HCT116 (cell line): ENCODE data around the gene NXN. TPM values are rescaled to one million over a fixed set of nuclear protein-coding genes. Genes with fewer than 3 reads are reported as not detected.

Source experiments
- ATAC-seq: fragments of 200-7000 bp; cut with Tn5 transposase; 2 replicates; pipeline ENCODE4 v1.9.1; 2020; ENCODE audit warnings: mild to moderate bottlenecking, moderate library complexity
- BruUV-seq: library from RNA; stranded (reverse); fragments of 400-500 nt; replicated peaks from 2 replicates; lab custom pipeline; 2021; lab: Mats Ljungman, UMichigan
- CTCF ChIA-PET: fragments of 300-600 bp; sonication (Branson Sonifier 250); formaldehyde crosslinking; loops from one replicate; lab custom pipeline; 2021; ENCODE audit warnings: antibody characterized with exemption; lab: Charles Lee
- POLR2A ChIA-PET: fragments of 300-600, 350-600 bp; sonication (Branson Sonifier 250); formaldehyde crosslinking; loops from one replicate; lab custom pipeline; 2021; ENCODE audit warnings: antibody characterized with exemption; lab: Charles Lee
- RAD21 ChIA-PET, 2 experiments: fragments of 300-600 bp; sonication (Branson Sonifier 250); formaldehyde crosslinking; loops; one replicate each; lab custom pipeline; 2023; ENCODE audit warnings: low total read pairs in 2 of 2; ENCODE audit not compliant: uncharacterized antibody in 2 of 2, unreplicated experiment in 2 of 2, low non-redundant PET in 1 of 2; lab: Charles Lee
- DNase-seq: peaks from one replicate; pipeline ENCODE4 v3.0.0-alpha.2; 2010; ENCODE audit warnings: low read depth, low spot score
- H2AFZ ChIP-seq: fragments of 200-600 bp; shearing (Covaris generic), sonication (generic); 2 replicates; pipeline ENCODE4 v1.6.1; 2017; ENCODE audit warnings: low read depth, mixed run types, mixed read lengths, antibody characterized with exemption, low read length; ENCODE audit not compliant: poor library complexity, severe bottlenecking
- H3K27ac ChIP-seq: 2 replicates; pipeline ENCODE4 v1.5.1; 2012; ENCODE audit warnings: low read depth, low read length
- H3K27me3 ChIP-seq: fragments of 200-600 bp; sonication (generic); 2 replicates; pipeline ENCODE4 v1.6.1; 2016; ENCODE audit warnings: mixed run types, low read length, mixed read lengths; ENCODE audit not compliant: insufficient read depth
- H3K36me3 ChIP-seq, 2 experiments: fragments of 200-500 bp in 1 of 2; fragments of 200-600 bp in 1 of 2; sonication (Bioruptor generic) in 1 of 2; sonication (generic) in 1 of 2; 2 replicates each; pipeline versions ENCODE4 v1.5.1 to v1.6.1; 2014 to 2016; ENCODE audit warnings: low read length in 2 of 2, inconsistent platforms in 1 of 2, mixed read lengths in 1 of 2, mixed run types in 1 of 2; ENCODE audit not compliant: insufficient read depth in 2 of 2, control insufficient read depth in 1 of 2
- H3K4me1 ChIP-seq, 2 experiments: fragments of 200-600 bp in 1 of 2; sonication (generic) in 1 of 2; 2 replicates each; pipeline versions ENCODE4 v1.5.1 to v1.6.1; 2012 to 2017; ENCODE audit warnings: low read length in 2 of 2, inconsistent platforms in 1 of 2, mild to moderate bottlenecking in 1 of 2, mixed read lengths in 1 of 2, mixed run types in 1 of 2, moderate library complexity in 1 of 2; ENCODE audit not compliant: insufficient read depth in 2 of 2, control insufficient read depth in 1 of 2
- H3K4me2 ChIP-seq: fragments of 200-600 bp; sonication (generic); 2 replicates; pipeline ENCODE4 v1.6.1; 2017; ENCODE audit warnings: mixed run types, low read length, mixed read lengths
- H3K4me3 ChIP-seq, 2 experiments: fragments of 200-600 bp in 1 of 2; sonication (generic) in 1 of 2; replicated peaks in 1 of 2; 2 replicates each; pipeline ENCODE4 v1.5.1; 2011 to 2016; ENCODE audit warnings: low read length in 2 of 2, control low read depth in 1 of 2, low read depth in 1 of 2, mild to moderate bottlenecking in 1 of 2, mixed read lengths in 1 of 2, mixed run types in 1 of 2
- H3K79me2 ChIP-seq: fragments of 200-600 bp; sonication (generic); 2 replicates; pipeline ENCODE4 v1.6.1; 2017; ENCODE audit warnings: mild to moderate bottlenecking, mixed run types, low read length, moderate library complexity, mixed read lengths; ENCODE audit not compliant: insufficient read depth
- H3K9ac ChIP-seq: fragments of 200-600 bp; sonication (generic); 2 replicates; pipeline ENCODE4 v1.6.1; 2016; ENCODE audit warnings: low read length, mixed read lengths
- H3K9me2 ChIP-seq: fragments of 200-600 bp; sonication (generic), shearing (Covaris generic); 2 replicates; pipeline ENCODE4 v1.6.1; 2017; ENCODE audit warnings: mixed run types, mild to moderate bottlenecking, moderate library complexity; ENCODE audit not compliant: insufficient read depth
- H3K9me3 ChIP-seq, 2 experiments: fragments of 200-500 bp in 1 of 2; fragments of 200-600 bp in 1 of 2; sonication (Bioruptor generic) in 1 of 2; sonication (generic) in 1 of 2; 2 replicates each; pipeline ENCODE4 v1.6.1; 2014 to 2017; ENCODE audit warnings: low read length in 2 of 2, mixed read lengths in 2 of 2, inconsistent platforms in 1 of 2, low read depth in 1 of 2, mild to moderate bottlenecking in 1 of 2, mixed run types in 1 of 2, moderate library complexity in 1 of 2; ENCODE audit not compliant: control insufficient read depth in 1 of 2, insufficient read depth in 1 of 2
- H4K20me1 ChIP-seq: fragments of 200-600 bp; sonication (generic), shearing (Covaris generic); 2 replicates; pipeline ENCODE4 v1.6.1; 2017; ENCODE audit warnings: mixed run types, mild to moderate bottlenecking, moderate library complexity; ENCODE audit not compliant: insufficient read depth
- CBX3 ChIP-seq: IDR thresholded peaks from 2 replicates; pipeline ENCODE4 v1.6.1; 2012; ENCODE audit warnings: low read depth
- EZH2 ChIP-seq: fragments of 200-600 bp; sonication (generic); IDR thresholded peaks from 2 replicates; pipeline ENCODE4 v1.6.1; 2017; ENCODE audit warnings: antibody characterized with exemption, mixed run types
- FOSL1 ChIP-seq: IDR thresholded peaks from 2 replicates; pipeline ENCODE4 v1.6.1; 2012; ENCODE audit warnings: low read depth
- JUND ChIP-seq: IDR thresholded peaks from 2 replicates; pipeline ENCODE4 v1.6.1; 2012
- SIN3A ChIP-seq: IDR thresholded peaks from 2 replicates; pipeline ENCODE4 v1.6.1; 2012; ENCODE audit warnings: low read depth
- SP1 ChIP-seq: IDR thresholded peaks from 2 replicates; pipeline ENCODE4 v1.6.1; 2012; ENCODE audit warnings: low read depth
- SRF ChIP-seq: IDR thresholded peaks from 2 replicates; pipeline ENCODE4 v1.6.1; 2012; ENCODE audit warnings: low read depth
- ZFX ChIP-seq: fragments of 450-650 bp; IDR thresholded peaks from 2 replicates; pipeline ENCODE4 v1.6.1; 2017
- intact Hi-C: fragments of 100-400 bp; cut with micrococcal nuclease; formaldehyde crosslinking; loops from 2 replicates; pipeline ENCODE4 v1.10.0; 2022
- total RNA-seq: library from RNA; stranded (reverse); gene quantifications from one replicate; pipeline ENCODE4 v1.2.1, GENCODE V29; 2021; ENCODE audit not compliant: unreplicated experiment
- TF ChIP-seq, protein P1 (sequence below): IDR thresholded peaks from 2 replicates; pipeline ENCODE4 v1.6.1; 2011; ENCODE audit warnings: mild to moderate bottlenecking, low read length, moderate library complexity; ENCODE audit not compliant: insufficient replicate concordance; ENCODE audit errors: extremely low read depth

NXN gene
- total RNA-seq, 1 experiment from 2014 or later: 83.7 TPM

- H3K4me1 ChIP-seq: no peaks in the 10 kb centered on the region
- DNase-seq: no peak
- no peaks in the 10 kb centered on the region for H3K79me2 ChIP-seq
- no peaks in the 10 kb centered on the region for H3K27me3 ChIP-seq
- H3K9ac ChIP-seq: no peak overlapping the region
- ChIA-PET POLR2A (no interaction called here), CTCF (no interaction called here), RAD21 (no interaction called here)
- no peak overlapping the region for H3K27ac ChIP-seq
- no TSS peak for BruUV-seq
- H4K20me1 ChIP-seq: no peaks in the 10 kb centered on the region
- ATAC-seq: no peak
- TF ChIP-seq, protein P1, sequence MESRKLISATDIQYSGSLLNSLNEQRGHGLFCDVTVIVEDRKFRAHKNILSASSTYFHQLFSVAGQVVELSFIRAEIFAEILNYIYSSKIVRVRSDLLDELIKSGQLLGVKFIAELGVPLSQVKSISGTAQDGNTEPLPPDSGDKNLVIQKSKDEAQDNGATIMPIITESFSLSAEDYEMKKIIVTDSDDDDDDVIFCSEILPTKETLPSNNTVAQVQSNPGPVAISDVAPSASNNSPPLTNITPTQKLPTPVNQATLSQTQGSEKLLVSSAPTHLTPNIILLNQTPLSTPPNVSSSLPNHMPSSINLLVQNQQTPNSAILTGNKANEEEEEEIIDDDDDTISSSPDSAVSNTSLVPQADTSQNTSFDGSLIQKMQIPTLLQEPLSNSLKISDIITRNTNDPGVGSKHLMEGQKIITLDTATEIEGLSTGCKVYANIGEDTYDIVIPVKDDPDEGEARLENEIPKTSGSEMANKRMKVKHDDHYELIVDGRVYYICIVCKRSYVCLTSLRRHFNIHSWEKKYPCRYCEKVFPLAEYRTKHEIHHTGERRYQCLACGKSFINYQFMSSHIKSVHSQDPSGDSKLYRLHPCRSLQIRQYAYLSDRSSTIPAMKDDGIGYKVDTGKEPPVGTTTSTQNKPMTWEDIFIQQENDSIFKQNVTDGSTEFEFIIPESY: no peak
- TF ChIP-seq SP1 (no peak), FOSL1 (no peak), CBX3 (no peak), ZFX (no peak), SRF (no peak), SIN3A (no peak), EZH2 (no peak), JUND (no peak)
- H3K4me3 ChIP-seq: no peak overlapping the region
- no peaks in the 10 kb centered on the region for H3K9me3 ChIP-seq
- intact Hi-C loops: no loop called here
- H3K4me2 ChIP-seq: no peak overlapping the region
- H3K9me2 ChIP-seq: no peaks in the 10 kb centered on the region
- H3K36me3 ChIP-seq: peaks cover 0 to 2% of the 10 kb centered on the region in 2 experiments; a peak in 1 of 4 replicates
- H2AFZ ChIP-seq: no peak overlapping the region
These were observed 33.5 kb upstream of the NXN start for GRCh38 chr17:1012823-1013728.
